ENCODE data around the gene API5. TPM values are rescaled to one million over a fixed set of nuclear protein-coding genes. Genes with fewer than 3 reads are reported as not detected.

API5 gene
- total and polyA plus RNA-seq, 2 experiments from 2014 or later, result 36.1 to 144 TPM

DNA sequence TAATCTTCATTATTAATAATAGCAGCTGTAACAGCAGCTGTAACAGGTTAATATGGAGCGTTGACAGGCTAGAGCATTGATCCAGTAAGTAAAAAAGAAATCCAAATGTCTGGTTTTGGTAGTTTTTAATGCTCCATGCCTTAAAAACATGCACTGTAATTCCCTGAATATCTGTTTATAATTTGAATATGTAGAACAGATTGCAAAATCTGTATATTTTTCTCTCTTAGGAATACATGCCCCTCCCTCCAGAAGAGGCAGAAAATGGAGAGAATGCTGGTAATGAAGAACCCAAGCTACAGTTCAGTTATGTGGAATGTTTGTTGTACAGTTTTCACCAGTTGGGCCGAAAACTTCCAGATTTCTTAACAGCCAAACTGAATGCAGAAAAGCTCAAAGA lies 16.7 kb downstream of the API5 start:
- no peak overlapping the region for H3K27ac ChIP-seq (ENCODE audit: low read depth)
- DNase-seq (ENCODE audit: low spot score) (no peak), ATAC-seq (no peak)
- H3K27me3 Mint-ChIP-seq (ENCODE audit: insufficient read depth, low read depth, poor library complexity), result no peaks in the 10 kb centered on the region
- H3K4me1 ChIP-seq (ENCODE audit: insufficient read depth), result no peaks in the 10 kb centered on the region
- H3K36me3 ChIP-seq (ENCODE audit: insufficient read depth), result peaks cover 67% of the 10 kb centered on the region
- H2AFZ ChIP-seq, result no peak overlapping the region
- H3K27ac Mint-ChIP-seq, result no peak overlapping the region
- H4K20me1 ChIP-seq (replicated peaks; ENCODE audit: insufficient read depth), result peaks cover 1% of the 10 kb centered on the region; the same call in 1 of the 2 replicates
- no peaks in the 10 kb centered on the region for H3K9me3 Mint-ChIP-seq
- no peak for TF ChIP-seq EZH2 (IDR thresholded peaks at IDR 0.05; ENCODE audit: low read depth, unreplicated experiment)
- TF ChIP-seq, protein P1, sequence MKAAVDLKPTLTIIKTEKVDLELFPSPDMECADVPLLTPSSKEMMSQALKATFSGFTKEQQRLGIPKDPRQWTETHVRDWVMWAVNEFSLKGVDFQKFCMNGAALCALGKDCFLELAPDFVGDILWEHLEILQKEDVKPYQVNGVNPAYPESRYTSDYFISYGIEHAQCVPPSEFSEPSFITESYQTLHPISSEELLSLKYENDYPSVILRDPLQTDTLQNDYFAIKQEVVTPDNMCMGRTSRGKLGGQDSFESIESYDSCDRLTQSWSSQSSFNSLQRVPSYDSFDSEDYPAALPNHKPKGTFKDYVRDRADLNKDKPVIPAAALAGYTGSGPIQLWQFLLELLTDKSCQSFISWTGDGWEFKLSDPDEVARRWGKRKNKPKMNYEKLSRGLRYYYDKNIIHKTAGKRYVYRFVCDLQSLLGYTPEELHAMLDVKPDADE (IDR thresholded peaks at IDR 0.05), result no peak
- TF ChIP-seq CREB1 (CRISPR knock-in tag; IDR thresholded peaks at IDR 0.05; ENCODE audit: low read depth), result no peak
- TF ChIP-seq JUNB (IDR thresholded peaks at IDR 0.05; ENCODE audit: unreplicated experiment), result no peak
- no peak for TF ChIP-seq STAT1 (IDR thresholded peaks at IDR 0.05; ENCODE audit: unreplicated experiment)
- TF ChIP-seq, protein P2, sequence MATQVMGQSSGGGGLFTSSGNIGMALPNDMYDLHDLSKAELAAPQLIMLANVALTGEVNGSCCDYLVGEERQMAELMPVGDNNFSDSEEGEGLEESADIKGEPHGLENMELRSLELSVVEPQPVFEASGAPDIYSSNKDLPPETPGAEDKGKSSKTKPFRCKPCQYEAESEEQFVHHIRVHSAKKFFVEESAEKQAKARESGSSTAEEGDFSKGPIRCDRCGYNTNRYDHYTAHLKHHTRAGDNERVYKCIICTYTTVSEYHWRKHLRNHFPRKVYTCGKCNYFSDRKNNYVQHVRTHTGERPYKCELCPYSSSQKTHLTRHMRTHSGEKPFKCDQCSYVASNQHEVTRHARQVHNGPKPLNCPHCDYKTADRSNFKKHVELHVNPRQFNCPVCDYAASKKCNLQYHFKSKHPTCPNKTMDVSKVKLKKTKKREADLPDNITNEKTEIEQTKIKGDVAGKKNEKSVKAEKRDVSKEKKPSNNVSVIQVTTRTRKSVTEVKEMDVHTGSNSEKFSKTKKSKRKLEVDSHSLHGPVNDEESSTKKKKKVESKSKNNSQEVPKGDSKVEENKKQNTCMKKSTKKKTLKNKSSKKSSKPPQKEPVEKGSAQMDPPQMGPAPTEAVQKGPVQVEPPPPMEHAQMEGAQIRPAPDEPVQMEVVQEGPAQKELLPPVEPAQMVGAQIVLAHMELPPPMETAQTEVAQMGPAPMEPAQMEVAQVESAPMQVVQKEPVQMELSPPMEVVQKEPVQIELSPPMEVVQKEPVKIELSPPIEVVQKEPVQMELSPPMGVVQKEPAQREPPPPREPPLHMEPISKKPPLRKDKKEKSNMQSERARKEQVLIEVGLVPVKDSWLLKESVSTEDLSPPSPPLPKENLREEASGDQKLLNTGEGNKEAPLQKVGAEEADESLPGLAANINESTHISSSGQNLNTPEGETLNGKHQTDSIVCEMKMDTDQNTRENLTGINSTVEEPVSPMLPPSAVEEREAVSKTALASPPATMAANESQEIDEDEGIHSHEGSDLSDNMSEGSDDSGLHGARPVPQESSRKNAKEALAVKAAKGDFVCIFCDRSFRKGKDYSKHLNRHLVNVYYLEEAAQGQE (IDR thresholded peaks at IDR 0.05; ENCODE audit: unreplicated experiment), result no peak
- TF ChIP-seq NANOG (IDR thresholded peaks at IDR 0.05; ENCODE audit: borderline replicate concordance), result no peak
- TF ChIP-seq, protein P3, sequence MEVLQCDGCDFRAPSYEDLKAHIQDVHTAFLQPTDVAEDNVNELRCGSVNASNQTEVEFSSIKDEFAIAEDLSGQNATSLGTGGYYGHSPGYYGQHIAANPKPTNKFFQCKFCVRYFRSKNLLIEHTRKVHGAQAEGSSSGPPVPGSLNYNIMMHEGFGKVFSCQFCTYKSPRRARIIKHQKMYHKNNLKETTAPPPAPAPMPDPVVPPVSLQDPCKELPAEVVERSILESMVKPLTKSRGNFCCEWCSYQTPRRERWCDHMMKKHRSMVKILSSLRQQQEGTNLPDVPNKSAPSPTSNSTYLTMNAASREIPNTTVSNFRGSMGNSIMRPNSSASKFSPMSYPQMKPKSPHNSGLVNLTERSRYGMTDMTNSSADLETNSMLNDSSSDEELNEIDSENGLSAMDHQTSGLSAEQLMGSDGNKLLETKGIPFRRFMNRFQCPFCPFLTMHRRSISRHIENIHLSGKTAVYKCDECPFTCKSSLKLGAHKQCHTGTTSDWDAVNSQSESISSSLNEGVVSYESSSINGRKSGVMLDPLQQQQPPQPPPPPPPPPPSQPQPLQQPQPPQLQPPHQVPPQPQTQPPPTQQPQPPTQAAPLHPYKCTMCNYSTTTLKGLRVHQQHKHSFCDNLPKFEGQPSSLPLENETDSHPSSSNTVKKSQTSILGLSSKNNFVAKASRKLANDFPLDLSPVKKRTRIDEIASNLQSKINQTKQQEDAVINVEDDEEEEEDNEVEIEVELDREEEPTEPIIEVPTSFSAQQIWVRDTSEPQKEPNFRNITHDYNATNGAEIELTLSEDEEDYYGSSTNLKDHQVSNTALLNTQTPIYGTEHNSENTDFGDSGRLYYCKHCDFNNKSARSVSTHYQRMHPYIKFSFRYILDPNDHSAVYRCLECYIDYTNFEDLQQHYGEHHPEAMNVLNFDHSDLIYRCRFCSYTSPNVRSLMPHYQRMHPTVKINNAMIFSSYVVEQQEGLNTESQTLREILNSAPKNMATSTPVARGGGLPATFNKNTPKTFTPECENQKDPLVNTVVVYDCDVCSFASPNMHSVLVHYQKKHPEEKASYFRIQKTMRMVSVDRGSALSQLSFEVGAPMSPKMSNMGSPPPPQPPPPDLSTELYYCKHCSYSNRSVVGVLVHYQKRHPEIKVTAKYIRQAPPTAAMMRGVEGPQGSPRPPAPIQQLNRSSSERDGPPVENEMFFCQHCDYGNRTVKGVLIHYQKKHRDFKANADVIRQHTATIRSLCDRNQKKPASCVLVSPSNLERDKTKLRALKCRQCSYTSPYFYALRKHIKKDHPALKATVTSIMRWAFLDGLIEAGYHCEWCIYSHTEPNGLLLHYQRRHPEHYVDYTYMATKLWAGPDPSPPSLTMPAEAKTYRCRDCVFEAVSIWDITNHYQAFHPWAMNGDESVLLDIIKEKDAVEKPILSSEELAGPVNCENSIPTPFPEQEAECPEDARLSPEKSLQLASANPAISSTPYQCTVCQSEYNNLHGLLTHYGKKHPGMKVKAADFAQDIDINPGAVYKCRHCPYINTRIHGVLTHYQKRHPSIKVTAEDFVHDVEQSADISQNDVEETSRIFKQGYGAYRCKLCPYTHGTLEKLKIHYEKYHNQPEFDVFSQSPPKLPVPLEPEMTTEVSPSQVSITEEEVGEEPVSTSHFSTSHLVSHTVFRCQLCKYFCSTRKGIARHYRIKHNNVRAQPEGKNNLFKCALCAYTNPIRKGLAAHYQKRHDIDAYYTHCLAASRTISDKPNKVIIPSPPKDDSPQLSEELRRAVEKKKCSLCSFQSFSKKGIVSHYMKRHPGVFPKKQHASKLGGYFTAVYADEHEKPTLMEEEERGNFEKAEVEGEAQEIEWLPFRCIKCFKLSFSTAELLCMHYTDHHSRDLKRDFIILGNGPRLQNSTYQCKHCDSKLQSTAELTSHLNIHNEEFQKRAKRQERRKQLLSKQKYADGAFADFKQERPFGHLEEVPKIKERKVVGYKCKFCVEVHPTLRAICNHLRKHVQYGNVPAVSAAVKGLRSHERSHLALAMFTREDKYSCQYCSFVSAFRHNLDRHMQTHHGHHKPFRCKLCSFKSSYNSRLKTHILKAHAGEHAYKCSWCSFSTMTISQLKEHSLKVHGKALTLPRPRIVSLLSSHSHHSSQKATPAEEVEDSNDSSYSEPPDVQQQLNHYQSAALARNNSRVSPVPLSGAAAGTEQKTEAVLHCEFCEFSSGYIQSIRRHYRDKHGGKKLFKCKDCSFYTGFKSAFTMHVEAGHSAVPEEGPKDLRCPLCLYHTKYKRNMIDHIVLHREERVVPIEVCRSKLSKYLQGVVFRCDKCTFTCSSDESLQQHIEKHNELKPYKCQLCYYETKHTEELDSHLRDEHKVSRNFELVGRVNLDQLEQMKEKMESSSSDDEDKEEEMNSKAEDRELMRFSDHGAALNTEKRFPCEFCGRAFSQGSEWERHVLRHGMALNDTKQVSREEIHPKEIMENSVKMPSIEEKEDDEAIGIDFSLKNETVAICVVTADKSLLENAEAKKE (CRISPR knock-in tag; IDR thresholded peaks at IDR 0.05), result no peak
- no peak for TF ChIP-seq EZH2phosphoT487 (IDR thresholded peaks at IDR 0.05; ENCODE audit: unreplicated experiment)
- no peak for TF ChIP-seq ZNF114 (CRISPR knock-in tag; IDR thresholded peaks at IDR 0.05)
- TF ChIP-seq POLR2AphosphoS5 (IDR thresholded peaks at IDR 0.05; ENCODE audit: low read depth), result no peak
- TF ChIP-seq, protein P4, sequence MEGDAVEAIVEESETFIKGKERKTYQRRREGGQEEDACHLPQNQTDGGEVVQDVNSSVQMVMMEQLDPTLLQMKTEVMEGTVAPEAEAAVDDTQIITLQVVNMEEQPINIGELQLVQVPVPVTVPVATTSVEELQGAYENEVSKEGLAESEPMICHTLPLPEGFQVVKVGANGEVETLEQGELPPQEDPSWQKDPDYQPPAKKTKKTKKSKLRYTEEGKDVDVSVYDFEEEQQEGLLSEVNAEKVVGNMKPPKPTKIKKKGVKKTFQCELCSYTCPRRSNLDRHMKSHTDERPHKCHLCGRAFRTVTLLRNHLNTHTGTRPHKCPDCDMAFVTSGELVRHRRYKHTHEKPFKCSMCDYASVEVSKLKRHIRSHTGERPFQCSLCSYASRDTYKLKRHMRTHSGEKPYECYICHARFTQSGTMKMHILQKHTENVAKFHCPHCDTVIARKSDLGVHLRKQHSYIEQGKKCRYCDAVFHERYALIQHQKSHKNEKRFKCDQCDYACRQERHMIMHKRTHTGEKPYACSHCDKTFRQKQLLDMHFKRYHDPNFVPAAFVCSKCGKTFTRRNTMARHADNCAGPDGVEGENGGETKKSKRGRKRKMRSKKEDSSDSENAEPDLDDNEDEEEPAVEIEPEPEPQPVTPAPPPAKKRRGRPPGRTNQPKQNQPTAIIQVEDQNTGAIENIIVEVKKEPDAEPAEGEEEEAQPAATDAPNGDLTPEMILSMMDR (conservative IDR thresholded peaks at IDR 0.05; ENCODE audit: low read depth in 2 of 2), result no peak
- no peak for TF ChIP-seq ZNF331 (CRISPR knock-in tag; IDR thresholded peaks at IDR 0.05; ENCODE audit: low read depth)
- H3K9me2 ChIP-seq (ENCODE audit: insufficient read depth), result no peaks in the 10 kb centered on the region
- H3K27me3 ChIP-seq (ENCODE audit: insufficient read depth), result no peaks in the 10 kb centered on the region
- H3K36me3 Mint-ChIP-seq (ENCODE audit: low read depth), result peaks cover 70% of the 10 kb centered on the region
- H3K79me2 ChIP-seq (replicated peaks; ENCODE audit: insufficient read depth), result no peaks in the 10 kb centered on the region
- H3K4me2 ChIP-seq, result no peak overlapping the region
- H3K4me1 Mint-ChIP-seq, result no peaks in the 10 kb centered on the region
- no peak overlapping the region for H3K4me3 ChIP-seq
- H3K4me3 Mint-ChIP-seq, result no peak overlapping the region
- no peaks in the 10 kb centered on the region for H3F3A ChIP-seq (replicated peaks; ENCODE audit: low read depth)
